GM19023 (cell line): ENCODE measurements around the gene SPTSSA.
"Not testable (repeated sequence)": the region's sequence is repeated elsewhere in the genome, so short reads cannot be mapped to it uniquely, and the experiment has no call there.

Experiments
- ATAC-seq: cut with Tn5 transposase; IDR thresholded peaks from one replicate; pipeline ENCODE4 v1.9.1; 2021; ENCODE audit warnings: mild to moderate bottlenecking, moderate library complexity; ENCODE audit not compliant: unreplicated experiment

The SPTSSA gene

GRCh38 chr14:34462132-34462893, at the start of gene SPTSSA:
SPTSSA (minus strand) TSS chr14:34462240; CDS start chr14:34462207, 33 bp downstream.
- ATAC-seq = peak; percentile 90

GRCh38 chr14:34507884-34508283, 45.8 kb upstream of the SPTSSA start:
- no peak for ATAC-seq

GRCh38 chr14:34507459-34507858, 45.4 kb upstream of the SPTSSA start:
- no peak for ATAC-seq

- not testable (repeated sequence) for ATAC-seq
Measured at GRCh38 chr14:34505124-34505491, 43.1 kb upstream of the SPTSSA start.

- ATAC-seq = not testable (repeated sequence)
Measured at GRCh38 chr14:34504027-34504426, 42.0 kb upstream of the SPTSSA start.

- ATAC-seq = no peak
Measured at GRCh38 chr14:34502545-34503225, 40.6 kb upstream of the SPTSSA start.

GRCh38 chr14:34502001-34502400, 40.0 kb upstream of the SPTSSA start:
- ATAC-seq = no peak

GRCh38 chr14:34501004-34501580, 39.1 kb upstream of the SPTSSA start:
- no peak for ATAC-seq

- peak; percentile 47 for ATAC-seq
Measured at GRCh38 chr14:34498684-34499412, 36.8 kb upstream of the SPTSSA start.

GRCh38 chr14:34496679-34497513, 34.9 kb upstream of the SPTSSA start:
- no peak for ATAC-seq

GRCh38 chr14:34496007-34496678, 34.1 kb upstream of the SPTSSA start:
- no peak for ATAC-seq

GRCh38 chr14:34489324-34489723, 27.3 kb upstream of the SPTSSA start:
- ATAC-seq = no peak

GRCh38 chr14:34488528-34488927, 26.5 kb upstream of the SPTSSA start:
- ATAC-seq = no peak

GRCh38 chr14:34484726-34485125, 22.7 kb upstream of the SPTSSA start:
- ATAC-seq = no peak

GRCh38 chr14:34482463-34482862, 20.4 kb upstream of the SPTSSA start:
- ATAC-seq = no peak

- no peak for ATAC-seq
Measured at GRCh38 chr14:34479694-34480093, 17.7 kb upstream of the SPTSSA start.

GRCh38 chr14:34478261-34478660, 16.2 kb upstream of the SPTSSA start:
- ATAC-seq = no peak

- ATAC-seq = not testable (repeated sequence)
Measured at GRCh38 chr14:34476036-34476435, 14.0 kb upstream of the SPTSSA start.

GRCh38 chr14:34475163-34475562, 13.1 kb upstream of the SPTSSA start:
- no peak for ATAC-seq

GRCh38 chr14:34474187-34474679, 12.2 kb upstream of the SPTSSA start:
- no peak for ATAC-seq
